WI38 (cell line): ENCODE data around the gene DLX2.
A peak's percentile ranks its signal among the peaks of the same experiment; 100 is the strongest.

Experiments
- H3K4me3 ChIP-seq: 2 replicates; pipeline ENCODE4 v1.5.1; 2011; ENCODE audit warnings: low read depth, mild to moderate bottlenecking, control low read depth, low read length
- TF ChIP-seq, protein P1 (sequence below): IDR thresholded peaks from 2 replicates; pipeline ENCODE4 v1.5.1; 2012; ENCODE audit warnings: low read depth, mild to moderate bottlenecking, control low read depth, low read length

DLX2 gene

DNA sequence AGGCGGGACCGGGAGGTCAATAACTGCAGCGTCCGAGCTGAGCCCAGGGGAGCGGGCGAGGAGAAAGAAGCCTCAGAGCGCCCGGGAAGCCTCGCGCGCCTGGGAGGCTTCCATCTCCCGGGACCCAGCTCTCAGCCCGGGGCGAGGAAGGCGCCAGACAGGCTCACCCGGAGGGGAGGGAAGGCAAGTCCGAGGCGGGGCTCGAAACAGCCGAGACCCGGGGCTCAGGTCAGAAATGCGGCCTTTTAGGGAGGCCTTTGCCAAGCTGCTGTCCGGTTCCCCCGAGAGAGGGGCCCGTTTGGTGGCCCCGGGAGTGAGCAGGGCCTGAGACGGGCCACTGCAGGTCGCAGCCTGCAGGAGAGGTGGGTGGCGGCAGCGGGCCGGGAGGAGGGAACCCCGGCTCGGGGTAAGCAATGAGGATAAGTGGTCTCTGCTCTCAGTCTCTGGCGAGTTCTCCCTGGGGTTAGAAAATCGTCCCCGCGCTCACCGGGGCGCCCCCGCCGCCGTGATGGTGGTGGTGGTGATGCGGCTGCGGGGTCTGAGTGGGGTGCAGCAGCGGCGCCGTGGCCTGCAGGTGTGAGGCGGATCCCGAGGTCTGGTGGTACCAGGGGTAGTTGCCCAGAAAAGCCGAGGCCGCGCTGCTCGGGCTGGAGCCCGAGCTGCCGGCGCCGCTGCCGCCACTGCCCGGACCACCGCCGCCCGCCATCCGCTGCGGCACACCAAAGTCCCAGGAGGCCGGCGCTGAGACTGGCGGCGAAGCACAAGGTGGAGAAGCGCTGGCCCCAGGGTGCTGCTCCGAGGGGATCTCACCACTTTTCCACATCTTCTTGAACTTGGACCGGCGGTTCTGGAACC lies 2.4 kb downstream of the DLX2 start:
- H3K4me3 ChIP-seq, result no peak overlapping the region

DNA sequence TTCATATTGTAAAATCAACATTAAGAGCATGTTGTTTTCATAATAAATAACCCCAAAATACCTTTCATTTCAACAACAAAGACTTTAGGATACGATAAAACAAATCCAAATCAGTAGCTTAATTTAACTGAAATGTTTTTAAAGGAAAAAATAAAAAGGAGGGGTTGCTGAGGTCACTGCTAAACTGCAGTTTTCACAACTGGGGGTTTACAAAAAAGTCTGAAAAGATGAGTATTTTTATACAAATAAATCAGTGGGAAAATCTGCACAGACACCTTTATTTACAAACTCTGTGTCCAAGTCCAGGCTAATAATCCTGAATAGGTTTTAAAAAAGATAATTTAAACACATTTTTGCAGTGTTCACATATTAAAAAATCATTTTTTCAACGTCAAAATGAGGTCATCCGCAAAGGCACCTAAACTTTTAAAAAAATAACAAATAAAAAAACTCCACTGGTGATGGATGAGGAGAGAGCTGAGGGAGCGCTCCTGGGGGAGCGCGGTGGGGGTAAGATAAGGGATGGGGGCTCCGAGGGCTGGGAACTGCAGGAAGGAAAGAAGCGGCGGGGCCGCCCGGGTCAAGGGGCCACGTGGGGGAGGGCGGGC lies 3.1 kb downstream of the DLX2 start:
- TF ChIP-seq, protein P1, sequence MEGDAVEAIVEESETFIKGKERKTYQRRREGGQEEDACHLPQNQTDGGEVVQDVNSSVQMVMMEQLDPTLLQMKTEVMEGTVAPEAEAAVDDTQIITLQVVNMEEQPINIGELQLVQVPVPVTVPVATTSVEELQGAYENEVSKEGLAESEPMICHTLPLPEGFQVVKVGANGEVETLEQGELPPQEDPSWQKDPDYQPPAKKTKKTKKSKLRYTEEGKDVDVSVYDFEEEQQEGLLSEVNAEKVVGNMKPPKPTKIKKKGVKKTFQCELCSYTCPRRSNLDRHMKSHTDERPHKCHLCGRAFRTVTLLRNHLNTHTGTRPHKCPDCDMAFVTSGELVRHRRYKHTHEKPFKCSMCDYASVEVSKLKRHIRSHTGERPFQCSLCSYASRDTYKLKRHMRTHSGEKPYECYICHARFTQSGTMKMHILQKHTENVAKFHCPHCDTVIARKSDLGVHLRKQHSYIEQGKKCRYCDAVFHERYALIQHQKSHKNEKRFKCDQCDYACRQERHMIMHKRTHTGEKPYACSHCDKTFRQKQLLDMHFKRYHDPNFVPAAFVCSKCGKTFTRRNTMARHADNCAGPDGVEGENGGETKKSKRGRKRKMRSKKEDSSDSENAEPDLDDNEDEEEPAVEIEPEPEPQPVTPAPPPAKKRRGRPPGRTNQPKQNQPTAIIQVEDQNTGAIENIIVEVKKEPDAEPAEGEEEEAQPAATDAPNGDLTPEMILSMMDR, result no peak
- H3K4me3 ChIP-seq, result peak overlapping the region; percentile 55

More for the DNA sequence above, 2.4 kb downstream of the DLX2 start:
- TF ChIP-seq, protein P1, result no peak

DNA sequence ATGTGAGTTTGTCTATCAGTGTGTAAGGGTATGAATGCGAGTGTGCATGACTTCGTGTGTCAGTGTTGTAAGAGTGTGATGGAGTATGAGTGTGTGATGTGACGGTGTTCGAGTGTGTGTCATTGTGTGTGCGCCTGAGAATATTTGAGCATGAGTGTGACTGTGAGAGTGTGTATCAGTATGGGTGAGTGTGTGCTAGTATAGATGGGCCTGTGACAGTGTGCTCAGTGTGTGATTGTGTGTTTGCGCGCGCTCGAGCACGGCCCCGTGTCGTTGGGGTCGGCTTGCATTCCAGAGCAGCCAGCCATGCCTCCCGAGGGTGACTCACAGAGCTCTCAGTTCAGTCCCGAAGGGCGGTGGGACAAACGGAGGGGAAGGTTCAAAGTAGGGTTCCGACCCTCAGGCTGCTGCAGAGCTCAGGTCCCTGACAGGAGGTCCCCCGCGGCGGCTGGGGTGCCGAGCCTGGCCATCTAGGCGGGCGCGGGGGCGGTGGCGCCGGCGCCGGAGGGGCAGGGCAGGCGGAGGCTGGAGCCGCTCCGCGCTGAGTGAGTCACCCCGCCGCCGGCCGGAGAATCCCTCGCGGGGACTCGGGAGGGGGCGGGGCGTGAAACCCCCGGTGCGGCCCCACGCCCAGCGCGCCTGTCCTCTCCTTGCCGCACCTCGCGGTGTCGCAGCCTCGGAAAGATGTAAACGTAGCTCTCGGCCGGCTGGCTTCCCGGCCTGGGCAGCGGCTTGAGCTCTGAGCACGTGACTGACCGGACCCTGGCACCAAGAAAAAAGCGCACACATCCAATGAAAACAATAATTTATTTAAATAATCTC lies 3.8 kb downstream of the DLX2 start:
- TF ChIP-seq, protein P1, result no peak
- H3K4me3 ChIP-seq, result peak overlapping the region; percentile 55

DNA sequence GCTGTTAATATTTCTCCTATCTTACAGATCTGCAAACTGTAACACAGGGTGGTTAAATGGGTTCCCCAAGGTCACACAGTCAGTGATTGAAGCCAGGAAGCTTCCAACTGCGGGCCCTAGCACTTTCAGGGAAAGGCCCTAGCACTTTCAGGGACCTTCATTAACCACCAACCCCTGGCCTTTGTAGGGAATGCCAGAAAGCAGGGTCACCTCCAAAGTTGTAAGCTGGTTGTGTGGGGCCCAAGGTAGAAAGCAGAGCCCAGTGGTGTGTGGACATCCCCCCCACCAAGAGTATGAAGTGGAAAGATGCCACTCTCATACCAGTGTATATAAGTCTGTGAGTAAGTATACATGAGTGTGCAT lies 4.4 kb downstream of the DLX2 start:
- H3K4me3 ChIP-seq, result peak overlapping the region; percentile 55; the same call in 1 of the 2 replicates
- TF ChIP-seq, protein P1, result no peak

DNA sequence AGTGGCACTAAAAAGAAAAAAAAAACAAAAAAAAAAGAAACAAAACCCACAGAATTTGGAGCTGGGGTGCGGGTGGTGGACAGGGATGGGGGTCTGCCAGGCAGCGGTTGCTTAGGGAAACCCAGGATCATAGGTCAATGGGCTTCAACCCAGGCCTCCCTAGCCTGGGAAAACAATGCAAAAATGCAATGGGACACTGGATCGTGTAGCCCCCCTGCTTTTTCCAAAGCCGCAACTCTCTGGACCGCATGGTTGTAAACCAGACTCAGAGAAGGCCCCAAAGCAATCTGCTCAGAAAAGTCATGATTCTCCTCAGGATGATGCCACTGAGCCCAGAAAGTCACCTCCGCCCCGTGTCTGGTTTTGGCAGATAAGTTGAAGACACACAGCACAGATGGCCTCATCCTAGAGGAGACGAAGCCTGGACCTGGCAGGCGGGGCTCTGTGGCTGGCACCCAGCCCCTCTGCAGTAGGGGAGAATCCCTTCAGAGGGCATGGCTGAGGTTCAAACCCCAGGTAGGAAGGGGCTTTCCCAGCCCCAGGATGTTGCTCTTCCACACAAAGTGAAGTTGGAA lies 5.1 kb downstream of the DLX2 start:
- no peak overlapping the region for H3K4me3 ChIP-seq
- TF ChIP-seq, protein P1, result no peak

DNA sequence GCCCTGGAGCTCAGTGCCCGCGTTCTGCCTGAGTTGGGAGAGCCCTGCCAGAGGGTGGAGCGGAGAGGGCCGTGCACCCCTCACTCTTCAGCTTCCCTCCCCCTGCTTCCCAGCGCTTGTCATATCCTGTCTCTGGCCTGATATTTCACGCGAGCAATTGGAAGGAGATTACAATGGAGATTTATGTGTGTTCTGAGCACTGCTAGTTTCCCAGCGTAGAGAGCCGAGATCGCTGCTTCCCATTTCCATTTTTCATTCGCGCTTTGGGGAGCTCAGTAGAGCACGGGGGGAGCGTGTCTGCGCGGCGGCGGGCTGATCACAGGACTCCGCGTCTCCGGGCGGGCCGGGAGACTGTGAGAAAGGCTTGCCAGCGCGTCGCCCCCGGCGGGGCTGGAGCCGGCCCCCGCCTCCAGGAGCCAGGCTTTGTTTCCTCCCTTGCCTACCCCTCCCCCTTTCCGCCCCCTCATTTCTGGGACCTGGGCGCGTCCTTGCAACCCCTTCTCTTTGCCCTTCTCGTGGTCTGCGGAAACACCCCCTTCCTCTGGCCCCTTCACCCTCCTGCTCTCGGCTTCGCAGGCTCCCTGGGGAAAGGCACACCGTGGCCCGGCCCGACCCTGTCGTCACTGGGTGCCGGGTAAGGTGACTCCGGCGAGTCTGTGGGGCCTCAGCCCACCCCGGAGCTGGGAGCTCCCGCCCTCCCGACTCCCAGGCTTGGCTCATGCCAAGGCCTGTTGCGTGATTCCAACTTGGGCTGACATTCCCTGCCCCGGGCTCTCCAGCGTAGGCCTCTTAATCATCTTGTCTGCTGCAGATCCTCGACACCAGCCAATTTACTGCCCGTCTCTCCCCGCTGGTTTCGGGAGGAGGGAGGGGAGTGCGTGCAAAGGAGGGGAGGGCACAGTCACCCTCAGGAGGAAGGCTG lies 5.8 kb downstream of the DLX2 start:
- TF ChIP-seq, protein P1, result no peak
- H3K4me3 ChIP-seq, result peak overlapping the region; percentile 29
